CD14-positive monocyte (primary cell): ENCODE data around the gene CDH13. TPM values are rescaled to one million over a fixed set of nuclear protein-coding genes. Genes with fewer than 3 reads are reported as not detected.

Source experiments
- DNase-seq, 3 donors: peaks; one replicate each; pipeline ENCODE4 v3.0.0-alpha.2; 2011 to 2022
- H2AFZ ChIP-seq: 2 replicates; pipeline ENCODE4 v1.6.0; 2012; ENCODE audit warnings: mild to moderate bottlenecking, low read depth, low read length, inconsistent platforms; ENCODE audit not compliant: insufficient read depth, poor library complexity, severe bottlenecking
- H3K27ac ChIP-seq, 2 donors: 1 replicate in 1 of 2; 2 replicates in 1 of 2; pipeline ENCODE4 v1.5.1; 2012 to 2013; ENCODE audit warnings: low read length in 2 of 2, control low read depth in 1 of 2, inconsistent platforms in 1 of 2, low read depth in 1 of 2, mild to moderate bottlenecking in 1 of 2
- H3K27me3 ChIP-seq, 2 donors: one replicate each; pipeline versions ENCODE4 v1.6.0 to v1.6.1; 2011 to 2013; ENCODE audit warnings: low read length in 2 of 2; ENCODE audit not compliant: control insufficient read depth in 2 of 2, insufficient read depth in 2 of 2
- H3K36me3 ChIP-seq, 2 donors: replicated peaks in 1 of 2; 1 replicate in 1 of 2; 2 replicates in 1 of 2; pipeline versions ENCODE4 v1.5.1 to v1.6.1; 2012 to 2013; ENCODE audit warnings: low read length in 2 of 2, control low read depth in 1 of 2, inconsistent platforms in 1 of 2, mild to moderate bottlenecking in 1 of 2; ENCODE audit not compliant: insufficient read depth in 2 of 2, control insufficient read depth in 1 of 2
- H3K4me1 ChIP-seq, 2 donors: 1 replicate in 1 of 2; 2 replicates in 1 of 2; pipeline versions ENCODE4 v1.5.1 to v1.6.1; 2012 to 2013; ENCODE audit warnings: low read length in 2 of 2, control low read depth in 1 of 2, inconsistent platforms in 1 of 2, mild to moderate bottlenecking in 1 of 2, moderate library complexity in 1 of 2; ENCODE audit not compliant: insufficient read depth in 2 of 2, control insufficient read depth in 1 of 2
- H3K4me2 ChIP-seq: replicated peaks from 2 replicates; pipeline ENCODE3; 2012; ENCODE audit warnings: low read length, moderate library complexity, mild to moderate bottlenecking; ENCODE audit not compliant: poor library complexity, severe bottlenecking; ENCODE audit errors: extremely low read depth
- H3K4me3 ChIP-seq, 3 experiments: fragments of 200-600 bp in 1 of 3; sonication (generic) in 1 of 3; replicated peaks in 1 of 3; 1 replicate in 2 of 3; 2 replicates in 1 of 3; pipeline ENCODE4 v1.5.1; 2011 to 2013; ENCODE audit warnings: low read length in 3 of 3, mild to moderate bottlenecking in 3 of 3, control low read depth in 2 of 3, low read depth in 2 of 3, inconsistent platforms in 1 of 3, moderate library complexity in 1 of 3
- H3K79me2 ChIP-seq: 2 replicates; pipeline ENCODE4 v1.6.0; 2012; ENCODE audit warnings: mild to moderate bottlenecking, control low read depth, inconsistent platforms, low read length, moderate library complexity; ENCODE audit not compliant: insufficient read depth
- H3K9ac ChIP-seq: 2 replicates; pipeline ENCODE4 v1.6.0; 2017; ENCODE audit warnings: low read length, mild to moderate bottlenecking; ENCODE audit not compliant: insufficient read depth, poor library complexity, severe bottlenecking
- H3K9me3 ChIP-seq, 2 donors: replicated peaks in 1 of 2; 1 replicate in 1 of 2; 2 replicates in 1 of 2; pipeline versions ENCODE4 v1.5.1 to v1.6.1; 2012 to 2013; ENCODE audit warnings: low read length in 2 of 2, control low read depth in 1 of 2; ENCODE audit not compliant: control insufficient read depth in 1 of 2, insufficient read depth in 1 of 2
- H4K20me1 ChIP-seq: 2 replicates; pipeline ENCODE4 v1.6.0; 2012; ENCODE audit warnings: mild to moderate bottlenecking, low read length, control low read depth, moderate library complexity; ENCODE audit not compliant: insufficient read depth
- H3K27ac Mint-ChIP-seq, 7 donors: one replicate each; pipeline ENCODE4 v1.8.0; 2020; ENCODE audit warnings: mild to moderate bottlenecking in 7 of 7, mixed read lengths in 7 of 7, moderate library complexity in 6 of 7, inconsistent platforms in 2 of 7
- H3K27me3 Mint-ChIP-seq, 3 donors: one replicate each; pipeline ENCODE4 v1.8.0; 2021 to 2022; ENCODE audit warnings: low read depth in 3 of 3, mild to moderate bottlenecking in 3 of 3, mixed read lengths in 3 of 3, moderate library complexity in 3 of 3, inconsistent platforms in 1 of 3
- H3K36me3 Mint-ChIP-seq, 2 donors: one replicate each; pipeline ENCODE4 v1.8.0; 2020; ENCODE audit warnings: mixed read lengths in 2 of 2, inconsistent platforms in 1 of 2, mild to moderate bottlenecking in 1 of 2
- H3K4me1 Mint-ChIP-seq: one replicate; pipeline ENCODE4 v1.8.0; 2020; ENCODE audit warnings: mild to moderate bottlenecking, mixed read lengths
- H3K4me3 Mint-ChIP-seq, 2 donors: one replicate each; pipeline ENCODE4 v1.8.0; 2020; ENCODE audit warnings: mild to moderate bottlenecking in 2 of 2, mixed read lengths in 2 of 2, moderate library complexity in 1 of 2
- H3K9me3 Mint-ChIP-seq, 7 donors: one replicate each; pipeline ENCODE4 v1.8.0; 2020 to 2022; ENCODE audit warnings: mixed read lengths in 7 of 7, mild to moderate bottlenecking in 6 of 7, moderate library complexity in 6 of 7, inconsistent platforms in 2 of 7
- CTCF ChIP-seq: fragments of 200-600 bp; IDR thresholded peaks from one replicate; pipeline ENCODE4 v1.8.0; 2022; ENCODE audit warnings: antibody characterized with exemption, mild to moderate bottlenecking
- WGBS: methylation state at CpG from one replicate; pipeline ENCODE4 v1.1.5; 2013; ENCODE audit warnings: missing lambda C conversion rate; ENCODE audit not compliant: insufficient coverage; 5-methylcytosine and 5-hydroxymethylcytosine counted together
- intact Hi-C, 2 donors: fragments of 100-400 bp; cut with micrococcal nuclease; formaldehyde crosslinking; loops; one replicate each; pipeline versions ENCODE4 v1.15.0 to v1.15.1; 2023
- polyA plus RNA-seq, 3 donors: library from polyadenylated mRNA; depleted of rRNA in 1 of 3; unstranded in 2 of 3; stranded (reverse) in 1 of 3; fragments of 300-500 nt in 2 of 3; fragments of >200 nt in 1 of 3; fragmentation: Illumina TruSeq in 2 of 3; gene quantifications; 1 replicate in 2 of 3; 2 replicates in 1 of 3; pipeline ENCODE4 v1.2.3, GENCODE V29; 2012 to 2021

CDH13 gene
- polyA plus RNA-seq, 3 donors, result 0.13 to 0.19 TPM; not detected in 1

- Histone ChIP-seq H3K36me3 (no peaks in the 10 kb centered on the region), H3K9me3 (peaks cover 0 to 3% of the 10 kb centered on the region in 2 donors), H3K9ac (no peak overlapping the region), H3K27ac (no peak overlapping the region), H4K20me1 (no peaks in the 10 kb centered on the region), H3K4me2 (no peak overlapping the region), H3K4me1 (no peaks in the 10 kb centered on the region), H2AFZ (no peak overlapping the region), H3K27me3 (no peaks in the 10 kb centered on the region), H3K4me3 (no peak overlapping the region), H3K79me2 (no peaks in the 10 kb centered on the region)
- intact Hi-C loops, result no loop called here
- Mint-ChIP-seq H3K27me3 (peaks cover 2 to 4% (median 4%) of the 10 kb centered on the region in 3 donors), H3K4me1 (no peaks in the 10 kb centered on the region), H3K36me3 (no peaks in the 10 kb centered on the region), H3K9me3 (peaks cover 0 to 3% (median 2%) of the 10 kb centered on the region in 7 donors), H3K4me3 (no peak overlapping the region), H3K27ac (no peak overlapping the region)
- DNase-seq, result no peak
- no peak for TF ChIP-seq CTCF
- WGBS, result 87% methylated on average over 9 of the region's 11 CpGs
Observed at GRCh38 chr16:82963653-82964052, 336.9 kb downstream of the CDH13 start.

- Mint-ChIP-seq H3K36me3 (no peaks in the 10 kb centered on the region), H3K27me3 (peaks cover 1 to 4% (median 2%) of the 10 kb centered on the region in 3 donors), H3K4me1 (no peaks in the 10 kb centered on the region), H3K4me3 (no peak overlapping the region), H3K9me3 (peaks cover 0 to 6% (median 3%) of the 10 kb centered on the region in 7 donors), H3K27ac (no peak overlapping the region)
- no peak overlapping the region for H3K4me3 ChIP-seq
- intact Hi-C loops, result no loop called here
- no peaks in the 10 kb centered on the region for H4K20me1 ChIP-seq
- no peak overlapping the region for H3K27ac ChIP-seq
- 93% methylated on average over 4 of the region's 5 CpGs for WGBS
- no peaks in the 10 kb centered on the region for H3K79me2 ChIP-seq
- no peak overlapping the region for H2AFZ ChIP-seq
- no peak overlapping the region for H3K9ac ChIP-seq
- no peak for TF ChIP-seq CTCF
- H3K4me2 ChIP-seq, result no peak overlapping the region
- H3K36me3 ChIP-seq, result no peaks in the 10 kb centered on the region
- H3K27me3 ChIP-seq, result no peaks in the 10 kb centered on the region
- peaks cover 0 to 3% of the 10 kb centered on the region in 2 donors for H3K9me3 ChIP-seq
- DNase-seq, result no peak
- H3K4me1 ChIP-seq, result no peaks in the 10 kb centered on the region
Observed at GRCh38 chr16:82965808-82966207, 339.0 kb downstream of the CDH13 start.
